Heart left ventricle (tissue), 16 donors: ENCODE results near the gene ARL4C. TPM values are rescaled to one million over a fixed set of nuclear protein-coding genes. Genes with fewer than 3 reads are reported as not detected.

Experiments used
- ATAC-seq, 4 donors: fragments of 200-7000 bp; cut with Tn5 transposase; one replicate each; pipeline ENCODE4 v1.9.1; 2020 to 2022; ENCODE audit warnings: moderate library complexity in 4 of 4, mild to moderate bottlenecking in 3 of 4, moderate number of reproducible peaks in 1 of 4
- DNase-seq, 5 donors: peaks; one replicate each; pipeline ENCODE4 v3.0.0-alpha.2; 2020
- H3K27ac ChIP-seq, 12 donors: fragments of 200-600 bp; sonication (generic) in 4 of 12; one replicate each; pipeline versions ENCODE4 v1.5.0 to v1.8.0; 2016 to 2022; ENCODE audit warnings: mild to moderate bottlenecking in 2 of 12
- H3K27me3 ChIP-seq, 9 donors: fragments of 200-600 bp; sonication (generic) in 2 of 9; one replicate each; pipeline versions ENCODE4 v1.5.1 to v1.8.0; 2016 to 2022; ENCODE audit warnings: mild to moderate bottlenecking in 3 of 9
- H3K36me3 ChIP-seq, 9 donors: fragments of 200-600 bp; sonication (generic) in 2 of 9; one replicate each; pipeline versions ENCODE4 v1.5.0 to v1.8.0; 2018 to 2022; ENCODE audit warnings: mild to moderate bottlenecking in 2 of 9
- H3K4me1 ChIP-seq, 12 donors: fragments of 200-600 bp; sonication (generic) in 4 of 12; one replicate each; pipeline versions ENCODE4 v1.5.0 to v1.8.0; 2016 to 2022; ENCODE audit warnings: mild to moderate bottlenecking in 3 of 12
- H3K4me3 ChIP-seq, 12 donors: fragments of 200-600 bp; sonication (generic) in 4 of 12; one replicate each; pipeline versions ENCODE4 v1.5.0 to v1.8.0; 2017 to 2022; ENCODE audit warnings: mild to moderate bottlenecking in 9 of 12, moderate library complexity in 4 of 12
- H3K9me3 ChIP-seq, 12 donors: fragments of 200-600 bp; sonication (generic) in 4 of 12; one replicate each; pipeline versions ENCODE4 v1.5.0 to v1.8.0; 2016 to 2022; ENCODE audit warnings: mild to moderate bottlenecking in 1 of 12
- CTCF ChIP-seq, 12 donors: fragments of 200-600 bp; sonication (generic) in 4 of 12; IDR thresholded peaks; one replicate each; pipeline versions ENCODE4 v1.5.0 to v1.8.0; 2018 to 2022; ENCODE audit warnings: antibody characterized with exemption in 12 of 12, mild to moderate bottlenecking in 5 of 12
- POLR2A ChIP-seq, 2 donors: fragments of 450-650 bp; IDR thresholded peaks; one replicate each; pipeline ENCODE4 v1.6.1; 2017; ENCODE audit warnings: antibody characterized with exemption in 2 of 2, mild to moderate bottlenecking in 2 of 2, moderate library complexity in 2 of 2
- WGBS, 4 donors: extraction: QIAGEN DNeasy Blood & Tissue Kit in 2 of 4; methylation state at CpG; one replicate each; pipeline versions ENCODE4 v1.1.5 to v1.1.7; 2013 to 2018; 5-methylcytosine and 5-hydroxymethylcytosine counted together
- intact Hi-C, 10 donors: fragments of 100-400 bp; cut with DNase I; formaldehyde crosslinking; loops; one replicate each; pipeline versions ENCODE4 v1.11.1 to v1.14.2; 2022
- polyA plus RNA-seq, 2 donors: library from polyadenylated mRNA; stranded (reverse); fragments of 200-250 nt; gene quantifications; one replicate each; pipeline ENCODE4 v1.2.3, GENCODE V29; 2013
- total RNA-seq, 9 donors: library from RNA; depleted of rRNA in 2 of 9; stranded (reverse); fragments of >200 nt in 2 of 9; fragmentation: NEBNext Ultra II Directional in 3 of 9; extraction: Animal tissue kit (Norgen Biotek cat#: 25700) in 3 of 9; gene quantifications; one replicate each; pipeline versions ENCODE4 v1.1.0 to v1.2.4, GENCODE V29; 2016 to 2023
- donor health status: ischemic (EF 13 %, LVEDD 7.1; RV severe dilation, severe dysfunction).
- donor health status: healthy with polysubstance abuse.
- donor health status: DM: no; HTN: yes; CAD: no.
- donor health status: DM: no; HTN: no; CAD: no.
- donor health status: ischemic (EF 25% LVEDD 6.9; RV normal size, moderate dysfunction).
- donor health status: ischemic (EF 25% LVEDD 5.7; RV mildly dilated, moderate dysfunction).
- donor health status: healthy.
- donor health status: DM: yes; HTN: yes; CAD: no.
- donor health status: ischemic (EF 35%, LVEDD 5.7; RV mildly dilated, moderate dysfunction).
- donor health status: nonischemic (EF 11% LVEDD 7.7; RV severe dilation, severe dysfunction).
- donor health status: DM: yes; HTN: yes; CAD: no.
- donor health status: PGD.
- donor health status: ischemic (EF 29% LVEDD 5.4; RV normal size, mild dysfunction).
- donor health status: nonischemic (EF 23%, LVEDD 6.1; RV moderate dilation, normal function).

ARL4C gene
- total and polyA plus RNA-seq, 11 donors = 0.80 to 16.3 (median 2.2) TPM

- 45 to 50% (median 46%) methylated on average over 9 of the region's 9 CpGs for WGBS, 4 donors
- peak overlapping the region in 10 of 12 donors; percentile 31 to 89 (median 65) for H3K4me3 ChIP-seq
- H3K36me3 ChIP-seq = no peaks in the 10 kb centered on the region
- H3K27me3 ChIP-seq = peaks cover 0 to 18% (median 8%) of the 10 kb centered on the region in 9 donors
- no peak for ATAC-seq
- intact Hi-C loops = loop anchor here in 4 of 10 donors (5.0 to 10.0 kb wide), 6 partner anchors 47 to 207 kb away; no protein-coding TSS in a partner anchor
- TF ChIP-seq CTCF (IDR thresholded peaks at IDR 0.05) (no peak), POLR2A (IDR thresholded peaks at IDR 0.05) (no peak)
- no peak for DNase-seq
- H3K9me3 ChIP-seq = no peaks in the 10 kb centered on the region
- H3K27ac ChIP-seq = peak overlapping the region in 3 of 12 donors; percentile 11 to 86 (median 51)
- H3K4me1 ChIP-seq = peaks cover 7 to 34% (median 18%) of the 10 kb centered on the region in 12 donors
Observed at GRCh38 chr2:234494361-234495250, 2.3 kb downstream of the ARL4C start.

- Histone ChIP-seq H3K4me1 (peaks cover 7 to 42% (median 18%) of the 10 kb centered on the region in 12 donors), H3K36me3 (no peaks in the 10 kb centered on the region), H3K9me3 (no peaks in the 10 kb centered on the region), H3K27me3 (peaks cover 0 to 18% (median 8%) of the 10 kb centered on the region in 9 donors), H3K4me3 (peak overlapping the region in 7 of 12 donors; percentile 55 to 89 (median 72)), H3K27ac (peak overlapping the region in 2 of 12 donors; percentile 15 to 86)
- ATAC-seq = no peak
- intact Hi-C loops = loop anchor here in 2 of 10 donors (5.0 to 10.0 kb wide), 3 partner anchors 49 to 156 kb away; no protein-coding TSS in a partner anchor
- 67 to 81% (median 69%) methylated on average over 4 of the region's 4 CpGs for WGBS, 4 donors
- TF ChIP-seq POLR2A (IDR thresholded peaks at IDR 0.05) = no peak
- no peak for TF ChIP-seq CTCF (IDR thresholded peaks at IDR 0.05)
- DNase-seq = no peak
Observed at GRCh38 chr2:234493796-234494195, 3.1 kb downstream of the ARL4C start.

- Histone ChIP-seq H3K9me3 (no peaks in the 10 kb centered on the region), H3K36me3 (no peaks in the 10 kb centered on the region), H3K4me3 (peak overlapping the region in 3 of 12 donors; percentile 72 to 89 (median 82)), H3K4me1 (peaks cover 7 to 51% (median 18%) of the 10 kb centered on the region in 12 donors), H3K27ac (peak overlapping the region in 1 of 12 donors; percentile 86), H3K27me3 (peaks cover 0 to 18% (median 8%) of the 10 kb centered on the region in 9 donors)
- intact Hi-C loops = loop anchor here in 2 of 10 donors (5.0 to 10.0 kb wide), 3 partner anchors 48 to 156 kb away; no protein-coding TSS in a partner anchor
- TF ChIP-seq CTCF (IDR thresholded peaks at IDR 0.05) (no peak), POLR2A (IDR thresholded peaks at IDR 0.05) (no peak)
- WGBS, 4 donors = 85 to 96% (median 88%) methylated on average over 10 of the region's 10 CpGs
- ATAC-seq (no peak), DNase-seq (no peak)
Observed at GRCh38 chr2:234492717-234493485, 4.0 kb downstream of the ARL4C start.
